ENCODE results near the gene VAV1.

The VAV1 gene

DNA sequence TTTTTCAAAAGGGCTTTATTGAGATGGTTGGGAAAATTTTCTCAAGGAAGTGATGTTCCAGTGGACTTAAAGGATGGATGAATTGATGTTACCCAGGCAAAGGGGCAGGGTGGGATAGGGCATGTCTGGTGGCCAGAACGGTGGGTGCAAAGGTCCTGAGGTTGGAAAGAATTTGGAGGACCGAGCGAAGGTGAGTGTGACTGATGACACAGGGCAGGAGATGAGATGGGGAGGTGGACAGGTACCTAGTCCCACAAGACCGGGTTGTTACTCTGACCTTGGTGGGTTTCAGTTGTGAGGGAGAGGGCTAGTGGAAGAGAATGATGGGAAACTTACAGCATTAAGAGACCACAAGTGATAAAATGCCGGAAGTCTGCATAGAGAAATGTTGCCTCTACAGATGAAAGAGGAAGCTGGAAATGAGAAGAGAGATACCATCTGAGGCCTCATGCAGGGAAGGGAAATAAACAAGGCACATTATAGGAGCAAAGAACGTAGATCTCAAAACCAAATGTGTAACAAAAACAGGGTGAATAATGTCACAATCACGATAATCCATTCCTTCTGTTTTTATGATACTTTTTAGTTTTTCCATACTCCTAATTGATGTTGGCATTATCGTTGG is 119.4 kb downstream of the VAV1 start:
- no peak for DNase-seq (ENCODE audit: low read depth, low spot score)

DNA sequence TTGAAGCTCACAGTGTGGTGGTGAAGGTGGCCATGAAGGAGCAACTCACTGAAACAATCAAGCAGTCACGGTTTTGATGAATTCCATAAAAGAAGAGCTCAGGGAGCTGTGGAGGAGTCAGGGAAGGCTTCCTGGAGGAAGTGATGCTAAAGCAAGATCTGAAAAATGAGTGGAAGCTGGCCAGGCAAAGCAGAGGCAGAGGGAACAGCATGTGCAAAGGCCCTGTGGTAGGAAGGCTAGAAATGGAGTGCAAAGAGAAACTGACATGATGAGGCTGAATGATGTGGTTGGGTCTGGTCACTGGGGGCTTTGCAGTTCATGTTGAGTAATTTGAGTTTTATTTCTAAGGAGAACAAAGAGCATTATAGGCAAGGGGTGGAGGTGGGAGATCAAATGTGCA is 121.8 kb downstream of the VAV1 start:
- no peak for DNase-seq (ENCODE audit: low read depth, low spot score)

DNA sequence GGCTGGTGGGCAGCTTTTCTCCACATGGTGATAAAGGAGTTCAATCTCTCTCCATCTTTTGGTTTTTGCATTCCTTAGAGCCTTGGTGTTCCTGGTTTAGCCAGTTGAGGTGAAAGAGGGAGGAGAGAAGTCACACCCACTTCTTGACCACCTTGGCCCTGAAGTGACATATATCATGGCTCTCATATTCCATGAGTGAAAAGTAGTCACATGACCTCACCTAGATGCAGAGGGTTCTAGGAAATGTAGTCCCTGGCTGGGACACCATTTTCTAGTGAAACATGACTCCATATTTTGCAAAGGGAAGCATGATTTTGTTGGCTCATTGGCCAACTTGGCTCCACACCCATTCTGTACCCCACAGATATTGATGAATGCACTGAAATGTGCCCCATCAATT is 130.9 kb downstream of the VAV1 start:
- DNase-seq (ENCODE audit: low read depth, low spot score), result no peak

DNA sequence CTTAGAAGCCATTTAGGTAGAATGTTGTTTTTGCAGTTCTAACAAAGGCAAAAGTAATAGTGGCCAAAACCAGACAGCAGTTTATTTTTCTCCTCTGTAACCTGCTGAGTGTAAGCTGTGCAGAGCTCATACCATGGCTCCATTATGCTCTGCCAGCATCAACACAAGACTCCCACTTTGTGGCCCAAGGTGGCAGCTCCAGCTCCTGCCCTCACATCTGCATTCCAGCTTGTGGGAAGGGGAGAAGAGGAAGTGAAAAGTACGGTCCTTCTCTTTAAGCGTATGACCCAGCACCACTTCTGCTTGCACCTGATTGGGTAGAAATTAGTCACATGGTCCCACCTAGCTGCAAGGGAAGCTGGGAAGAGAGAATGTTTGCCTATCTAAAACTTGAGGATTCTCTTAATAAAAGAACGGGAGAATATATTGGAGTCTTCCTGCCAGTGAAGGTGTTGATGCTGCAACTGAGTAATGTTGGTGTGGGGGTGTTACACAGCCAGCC is 134.1 kb downstream of the VAV1 start:
- DNase-seq (ENCODE audit: low read depth, low spot score), result no peak
